Renal pelvis (tissue), 12 donors: ENCODE results near the gene CFAP210. TPM values are rescaled to one million over a fixed set of nuclear protein-coding genes. Genes with fewer than 3 reads are reported as not detected.

Source experiments
- DNase-seq: peaks from one replicate; pipeline ENCODE4 v3.0.0-alpha.2; 2013
- long read RNA-seq, 16 experiments: transcript quantifications; one replicate each; lab custom pipeline, GENCODE V29; 2026
- polyA plus RNA-seq, 3 donors: library from polyadenylated mRNA; unstranded; fragments of 120-200 nt; gene quantifications; one replicate each; pipeline ENCODE4 v1.2.1, GENCODE V29; 2013; ENCODE audit not compliant: insufficient read length in 3 of 3

Gene CFAP210
- polyA plus RNA-seq = 1 to 10 TPM; 2.6 to 3.9 (median 3.3) TPM
- long read RNA-seq, donor 1, partial matches to known transcripts = 28 of 28 reads
- long read RNA-seq, donor 1, other reads (novel, unspliced or antisense) = 0 of 28 reads
- long read RNA-seq, donor 2, partial matches to known transcripts = 6 of 6 reads
- long read RNA-seq, donor 2, other reads (novel, unspliced or antisense) = 0 of 6 reads
- long read RNA-seq, donor 3, partial matches to known transcripts = 0 of 5 reads
- long read RNA-seq, donor 3, other reads (novel, unspliced or antisense) = 5 of 5 reads
- long read RNA-seq, donor 4, partial matches to known transcripts = 440 of 525 reads
- long read RNA-seq, donor 4, other reads (novel, unspliced or antisense) = 85 of 525 reads
- long read RNA-seq, donor 5 = 0 reads
- long read RNA-seq, donor 6 = 0 reads
- long read RNA-seq, donor 7 = 0 reads
- long read RNA-seq, donor 8, partial matches to known transcripts = 5 of 5 reads
- long read RNA-seq, donor 8, other reads (novel, unspliced or antisense) = 0 of 5 reads
- long read RNA-seq, donor 9, partial matches to known transcripts = 493 of 800 reads
- long read RNA-seq, donor 9, other reads (novel, unspliced or antisense) = 307 of 800 reads
- long read RNA-seq, donor 10 = 0 reads
- long read RNA-seq, donor 11 = 0 reads
- long read RNA-seq, donor 12 = 0 reads
- long read RNA-seq, donor 13 = 0 reads
- long read RNA-seq, donor 14 = 0 reads
- long read RNA-seq, donor 15, partial matches to known transcripts = 0 of 1 reads
- long read RNA-seq, donor 15, other reads (novel, unspliced or antisense) = 0 of 1 reads
- long read RNA-seq, donor 16 = 0 reads

GRCh38 chr2:169694113-169694893 lies at the start of gene CFAP210, which contains the start of gene PHOSPHO2:
Gene CFAP210, minus strand, starts transcription at chr2:169694405. Its CDS starts 78 bp downstream, at chr2:169694327.
Gene PHOSPHO2, plus strand, starts transcription at chr2:169694469. Its CDS starts 6,503 bp downstream, at chr2:169700972.
- peak; percentile 97 for DNase-seq

- peak; percentile 59 for DNase-seq
Measured at GRCh38 chr2:169743549-169743948, 49.3 kb upstream of the CFAP210 start.

- no peak for DNase-seq
Measured at GRCh38 chr2:169739351-169739750, 45.1 kb upstream of the CFAP210 start.

GRCh38 chr2:169738566-169739229 lies 44.5 kb upstream of the CFAP210 start:
- no peak for DNase-seq

- DNase-seq = no peak
Measured at GRCh38 chr2:169736902-169737301, 42.7 kb upstream of the CFAP210 start.

GRCh38 chr2:169735623-169736022 lies 41.4 kb upstream of the CFAP210 start:
- no peak for DNase-seq

GRCh38 chr2:169734169-169734847 lies 40.1 kb upstream of the CFAP210 start:
- peak; percentile 41 for DNase-seq

- DNase-seq = no peak
Measured at GRCh38 chr2:169732583-169733358, 38.6 kb upstream of the CFAP210 start.

- DNase-seq = no peak
Measured at GRCh38 chr2:169732075-169732474, 37.9 kb upstream of the CFAP210 start.

- DNase-seq = no peak
Measured at GRCh38 chr2:169729274-169729605, 35.0 kb upstream of the CFAP210 start.

- no peak for DNase-seq
Measured at GRCh38 chr2:169727065-169727464, 32.9 kb upstream of the CFAP210 start.

- no peak for DNase-seq
Measured at GRCh38 chr2:169721016-169721415, 26.8 kb upstream of the CFAP210 start.

- no peak for DNase-seq
Measured at GRCh38 chr2:169718930-169719504, 24.8 kb upstream of the CFAP210 start.

GRCh38 chr2:169717691-169718063 lies 23.5 kb upstream of the CFAP210 start:
- no peak for DNase-seq

- no peak for DNase-seq
Measured at GRCh38 chr2:169716938-169717690, 22.9 kb upstream of the CFAP210 start.

- DNase-seq = peak; percentile 57
Measured at GRCh38 chr2:169716238-169716886, 22.2 kb upstream of the CFAP210 start.

- DNase-seq = no peak
Measured at GRCh38 chr2:169715379-169716237, 21.4 kb upstream of the CFAP210 start.
